Activated CD8-positive, alpha-beta memory T cell treated with anti-CD3 and anti-CD28 coated beads, Interleukin-2, amount 50 U/mL, for 1 hour (primary cell): ENCODE data around the gene HSPA1L.
A peak's percentile ranks its signal among the peaks of the same experiment; 100 is the strongest.
"Not testable (repeated sequence)": the region's sequence is repeated elsewhere in the genome, so short reads cannot be mapped to it uniquely, and the experiment has no call there.

Source experiments
- DNase-seq: peaks from one replicate; pipeline ENCODE4 v3.0.0-alpha.2; 2020; ENCODE audit errors: extremely low read depth

The HSPA1L gene

DNA sequence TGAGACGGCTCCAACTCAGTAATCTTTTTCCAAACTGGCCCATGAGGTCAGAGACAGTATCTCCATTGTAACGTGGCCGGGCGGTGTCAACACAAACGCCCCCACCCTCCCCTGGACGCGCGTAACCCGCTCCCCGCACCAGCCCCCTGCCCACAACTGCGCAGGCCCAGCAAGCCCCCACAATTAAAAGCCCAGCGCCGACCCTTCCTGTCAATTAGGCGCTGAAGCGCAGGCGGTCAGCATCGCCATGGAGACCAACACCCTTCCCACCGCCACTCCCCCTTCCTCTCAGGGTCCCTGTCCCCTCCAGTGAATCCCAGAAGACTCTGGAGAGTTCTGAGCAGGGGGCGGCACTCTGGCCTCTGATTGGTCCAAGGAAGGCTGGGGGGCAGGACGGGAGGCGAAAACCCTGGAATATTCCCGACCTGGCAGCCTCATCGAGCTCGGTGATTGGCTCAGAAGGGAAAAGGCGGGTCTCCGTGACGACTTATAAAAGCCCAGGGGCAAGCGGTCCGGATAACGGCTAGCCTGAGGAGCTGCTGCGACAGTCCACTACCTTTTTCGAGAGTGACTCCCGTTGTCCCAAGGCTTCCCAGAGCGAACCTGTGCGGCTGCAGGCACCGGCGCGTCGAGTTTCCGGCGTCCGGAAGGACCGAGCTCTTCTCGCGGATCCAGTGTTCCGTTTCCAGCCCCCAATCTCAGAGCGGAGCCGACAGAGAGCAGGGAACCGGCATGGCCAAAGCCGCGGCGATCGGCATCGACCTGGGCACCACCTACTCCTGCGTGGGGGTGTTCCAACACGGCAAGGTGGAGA lies at the start of gene HSPA1L, which contains the start of gene HSPA1A:
Gene HSPA1L, minus strand, starts transcription at position 259 of the 814 bp plus-strand sequence. CDS start 3,311 bp downstream, outside the sequence.
Gene HSPA1A, plus strand, starts transcription at position 519 of the 814 bp plus-strand sequence. Its CDS starts 214 bp downstream, at position 733.
- no peak for DNase-seq

- no peak for DNase-seq
These were observed 49.7 kb upstream of the HSPA1L start for GRCh38 chr6:31864818-31865204.

- DNase-seq: not testable (repeated sequence)
These were observed 49.1 kb upstream of the HSPA1L start for GRCh38 chr6:31864123-31864562.

DNA sequence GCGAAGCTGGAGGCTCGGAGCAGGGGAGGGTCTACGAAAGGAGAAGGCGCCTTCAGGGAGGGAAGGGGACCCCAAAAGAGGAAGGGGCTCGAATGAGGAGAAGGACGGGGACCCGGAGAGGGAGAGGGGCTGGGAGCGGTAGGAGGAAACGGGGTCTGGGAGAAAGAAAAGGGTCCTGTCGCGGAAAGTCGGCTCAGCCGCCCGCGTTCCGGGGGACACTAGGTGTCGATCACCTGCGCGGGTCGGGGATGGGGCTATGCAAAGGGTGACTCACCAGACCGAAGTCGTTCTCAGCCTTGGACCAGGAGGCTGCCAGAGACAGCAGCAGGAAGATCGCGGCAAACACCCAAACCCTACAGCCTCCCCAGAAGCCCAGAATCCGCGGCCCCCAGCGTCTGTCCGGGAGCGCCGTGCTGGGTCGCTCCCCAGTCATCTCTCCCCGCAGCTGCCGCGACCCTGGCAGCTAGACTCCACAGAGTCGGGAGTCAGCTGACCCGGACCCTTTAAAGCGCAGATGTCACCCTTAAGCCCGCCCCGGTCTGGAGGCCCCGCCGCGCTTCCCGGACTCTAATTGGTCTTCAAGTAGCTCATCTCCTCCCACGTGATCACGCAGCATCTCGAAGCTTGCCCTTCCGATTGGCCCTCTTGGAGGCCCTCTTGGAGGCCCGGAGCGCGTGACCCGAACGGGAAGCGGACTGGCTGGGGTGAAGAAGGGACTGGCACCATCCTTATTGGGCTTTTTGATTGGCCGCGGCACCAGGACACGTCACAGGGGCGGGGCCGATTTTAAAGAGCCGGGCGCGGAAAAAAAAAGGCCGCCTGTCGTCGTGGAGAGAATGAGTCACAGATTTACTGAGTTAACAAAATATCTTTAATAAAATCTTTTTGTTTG lies 47.5 kb upstream of the HSPA1L start, which contains the start of gene NEU1:
Gene NEU1, minus strand, starts transcription at position 478 of the 892 bp plus-strand sequence. Its CDS starts 45 bp downstream, at position 433.
- peak; percentile 99 for DNase-seq

GRCh38 chr6:31861919-31862343 lies 46.8 kb upstream of the HSPA1L start:
- DNase-seq: no peak

- no peak for DNase-seq
These were observed 46.1 kb upstream of the HSPA1L start for GRCh38 chr6:31861150-31861549.

DNA sequence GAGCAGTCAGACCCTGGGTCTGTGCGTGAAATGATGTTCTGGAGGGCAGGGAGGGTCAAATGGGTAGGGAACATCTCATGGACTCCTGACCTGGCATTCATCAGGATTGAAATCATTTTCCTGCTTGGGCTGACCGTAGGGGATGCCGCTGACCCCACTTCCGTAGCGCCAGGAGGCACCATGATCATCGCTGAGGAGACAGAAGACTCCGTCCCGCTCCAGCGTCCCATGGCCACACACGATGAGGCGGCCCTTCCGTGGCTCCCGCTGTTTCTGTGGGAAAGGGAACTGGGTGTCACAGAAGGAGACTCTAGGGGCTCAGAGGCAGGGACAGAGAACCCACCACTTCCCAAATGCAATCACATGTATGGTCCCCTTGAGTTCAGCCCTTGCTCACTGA lies 45.3 kb upstream of the HSPA1L start:
- DNase-seq: no peak

DNA sequence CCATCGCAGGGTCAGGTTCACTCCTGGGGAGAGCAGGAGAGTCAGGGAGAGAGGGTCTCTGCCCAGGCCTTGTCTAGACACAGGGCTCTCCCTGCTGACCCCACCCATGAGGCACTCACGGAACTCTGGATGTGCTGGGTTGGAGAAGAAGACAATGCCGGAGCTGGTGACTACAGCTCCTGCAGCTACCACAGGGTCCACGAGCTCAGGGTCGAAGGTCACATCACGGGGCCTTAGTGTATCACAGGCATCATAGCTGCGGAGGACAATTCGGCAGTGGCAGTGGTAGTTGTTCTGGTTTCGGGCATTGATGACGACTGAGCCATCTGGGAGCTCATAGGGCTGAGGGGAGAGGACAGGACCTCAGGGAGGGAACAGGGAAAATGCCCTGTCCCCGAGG lies 44.8 kb upstream of the HSPA1L start:
- no peak for DNase-seq

- DNase-seq: no peak
These were observed 43.6 kb upstream of the HSPA1L start for GRCh38 chr6:31858707-31859106.

DNA sequence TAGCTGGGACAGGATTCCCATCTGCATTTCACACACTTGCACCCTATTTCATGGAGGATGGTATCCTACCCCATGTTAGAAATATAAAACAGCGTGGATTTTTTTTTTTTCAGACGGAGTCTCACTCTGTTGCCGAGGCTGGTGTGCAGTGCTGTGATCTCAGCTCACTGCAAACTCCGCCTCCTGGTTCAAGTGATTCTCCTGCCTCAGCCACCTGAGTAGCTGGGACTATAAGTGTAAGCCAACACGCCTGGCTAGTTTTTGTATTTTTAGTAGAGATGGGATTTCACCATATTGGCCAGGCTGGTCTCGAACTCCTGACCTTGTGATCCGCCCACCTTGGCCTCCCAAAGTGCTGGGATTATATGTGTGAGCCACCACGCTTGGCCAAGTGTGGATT lies 42.7 kb upstream of the HSPA1L start:
- not testable (repeated sequence) for DNase-seq

- DNase-seq: not testable (repeated sequence)
These were observed 37.1 kb upstream of the HSPA1L start for GRCh38 chr6:31851980-31852718.

- DNase-seq: no peak
These were observed 36.4 kb upstream of the HSPA1L start for GRCh38 chr6:31851485-31851832.

DNA sequence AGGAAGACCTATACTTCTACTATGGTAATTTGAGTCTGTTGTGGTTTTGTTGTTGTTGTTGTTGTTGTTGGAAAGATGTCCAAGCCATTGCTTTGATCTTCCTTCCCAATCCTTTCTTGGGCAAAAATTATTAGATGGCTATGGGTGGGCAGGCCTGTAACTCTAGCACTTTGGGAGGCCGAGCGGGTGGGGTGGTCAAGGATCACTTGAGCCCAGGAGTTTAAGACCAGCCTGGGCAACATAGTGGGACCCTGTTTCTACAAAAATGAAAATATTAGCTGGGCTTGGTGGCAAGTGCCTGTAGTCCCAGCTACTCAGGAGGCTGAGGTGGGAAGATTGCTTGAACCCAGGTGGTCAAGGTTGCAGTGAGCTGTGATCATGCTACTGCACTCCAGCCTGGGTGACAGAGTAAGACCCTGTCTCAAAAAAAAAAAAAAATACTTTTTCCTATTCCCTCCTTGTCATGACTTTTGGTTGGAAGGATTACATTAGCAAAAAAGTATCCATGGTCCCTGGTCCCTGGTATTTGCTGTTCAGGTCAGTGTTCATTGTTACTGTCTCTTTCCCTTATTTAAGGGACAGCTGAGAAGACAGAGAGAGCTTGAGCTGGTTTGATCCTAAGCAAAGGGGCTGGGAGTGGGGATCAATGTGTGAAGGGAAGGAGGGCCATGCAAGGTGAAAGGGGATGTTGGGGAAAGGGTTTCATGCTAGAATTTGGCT lies 35.8 kb upstream of the HSPA1L start:
- DNase-seq: no peak

GRCh38 chr6:31847276-31847978 lies 32.3 kb upstream of the HSPA1L start:
- no peak for DNase-seq

GRCh38 chr6:31844507-31844906 lies 29.4 kb upstream of the HSPA1L start:
- DNase-seq: no peak

DNA sequence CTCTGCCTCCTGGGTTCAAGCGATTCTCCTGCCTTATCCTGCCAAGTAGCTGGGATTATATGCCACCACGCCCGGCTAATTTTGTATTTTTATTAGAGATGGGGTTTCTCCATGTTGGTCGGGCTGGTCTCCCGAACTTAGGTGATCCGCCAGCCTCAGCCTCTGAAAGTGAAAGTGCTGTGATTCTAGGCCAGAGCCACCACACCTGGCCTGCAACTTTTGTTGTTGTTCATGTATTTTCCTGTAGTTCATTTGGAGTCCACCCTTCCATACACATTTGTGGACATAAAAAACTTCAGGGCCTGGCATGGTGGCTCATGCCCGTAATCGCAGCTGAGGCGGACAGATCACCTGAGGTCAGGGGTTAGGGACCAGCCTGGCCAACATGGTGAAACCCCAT lies 27.0 kb upstream of the HSPA1L start:
- no peak for DNase-seq

GRCh38 chr6:31839779-31840126 lies 24.7 kb upstream of the HSPA1L start:
- DNase-seq: not testable (repeated sequence)

- no peak for DNase-seq
These were observed 23.9 kb upstream of the HSPA1L start for GRCh38 chr6:31838968-31839367.

GRCh38 chr6:31838114-31838553 lies 23.1 kb upstream of the HSPA1L start:
- not testable (repeated sequence) for DNase-seq

GRCh38 chr6:31837369-31838113 lies 22.5 kb upstream of the HSPA1L start:
- DNase-seq: no peak
